C4-2B (cell line): Measurements from ENCODE around the gene SH3GLB2.

Experiments
- CTCF ChIP-seq: fragments of 450-650 bp; conservative IDR thresholded peaks from 2 replicates; pipeline ENCODE4 v1.5.1; 2017; ENCODE audit warnings: mild to moderate bottlenecking
- ZFX ChIP-seq: fragments of 450-650 bp; IDR thresholded peaks from 2 replicates; pipeline ENCODE4 v1.6.1; 2017

GRCh38 chr9:129033216-129033615 lies 5.1 kb upstream of the SH3GLB2 start:
- TF ChIP-seq CTCF (no peak), ZFX (no peak)
